Stimulated activated CD4-positive, alpha-beta T cell treated with anti-CD3 and anti-CD28 coated beads, Interleukin-4, amount 100 ng/mL, for 48 hours (primary cell): ENCODE measurements around the gene CD3D.

Experiments used
- DNase-seq, 2 donors: peaks; one replicate each; pipeline ENCODE4 v3.0.0-alpha.2; 2020; ENCODE audit warnings: low read depth in 2 of 2

CD3D gene

DNA sequence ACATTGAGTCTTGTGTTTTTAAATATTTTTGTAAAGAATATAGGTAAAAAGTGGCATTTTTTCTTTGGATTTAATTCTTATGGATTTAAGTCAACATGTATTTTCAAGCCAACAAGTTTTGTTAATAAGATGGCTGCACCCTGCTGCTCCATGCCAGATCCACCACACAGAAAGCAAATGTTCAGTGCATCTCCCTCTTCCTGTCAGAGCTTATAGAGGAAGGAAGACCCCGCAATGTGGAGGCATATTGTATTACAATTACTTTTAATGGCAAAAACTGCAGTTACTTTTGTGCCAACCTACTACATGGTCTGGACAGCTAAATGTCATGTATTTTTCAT lies 38.3 kb downstream of the CD3D start:
- DNase-seq: no peak

DNA sequence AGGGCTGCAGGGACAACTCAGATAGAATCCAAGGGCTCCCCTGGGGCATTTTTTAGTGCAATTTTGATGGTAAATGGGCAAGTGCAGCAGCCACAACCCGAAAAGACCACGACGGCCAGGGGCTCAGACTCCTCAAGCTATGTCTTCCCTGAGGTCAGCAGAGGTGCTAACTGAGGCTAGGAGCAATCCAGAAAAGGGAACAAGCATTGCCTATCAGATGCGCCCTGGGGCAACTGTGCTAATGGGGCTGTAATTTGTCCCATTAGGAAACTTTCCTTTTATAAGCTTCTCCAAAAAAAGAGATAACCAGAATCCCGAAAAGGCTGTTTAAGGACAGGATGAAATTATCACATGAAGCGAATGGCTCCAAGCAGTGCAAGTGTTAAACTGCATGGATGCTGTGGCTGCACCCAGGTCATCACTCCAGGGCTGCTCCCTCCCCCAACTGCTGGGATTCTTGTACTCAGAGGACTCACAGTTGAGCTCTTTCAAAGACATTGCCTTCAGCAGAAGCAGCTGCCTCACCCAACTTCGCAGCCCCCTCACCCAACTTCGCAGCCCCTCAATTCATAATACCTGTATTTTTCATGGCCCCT lies 40.8 kb downstream of the CD3D start:
- DNase-seq: no peak

- DNase-seq: no peak
Observed at GRCh38 chr11:118295815-118296454, 46.6 kb downstream of the CD3D start.

GRCh38 chr11:118295199-118295598 lies 47.3 kb downstream of the CD3D start:
- DNase-seq: no peak

GRCh38 chr11:118294053-118294452 lies 48.5 kb downstream of the CD3D start:
- no peak for DNase-seq

- no peak for DNase-seq
Observed at GRCh38 chr11:118291477-118292135, 50.9 kb downstream of the CD3D start.

- DNase-seq: no peak
Observed at GRCh38 chr11:118290923-118291322, 51.6 kb downstream of the CD3D start.

- no peak for DNase-seq
Observed at GRCh38 chr11:118289401-118289800, 53.1 kb downstream of the CD3D start.
